HepG2 (cell line): ENCODE data around the gene MCRS1. TPM values are rescaled to one million over a fixed set of nuclear protein-coding genes. Genes with fewer than 3 reads are reported as not detected.

Experiments used
- HCFC1 ChIP-seq: fragments of 150-350 bp; IDR thresholded peaks from 2 replicates; pipeline ENCODE4 v1.6.1; 2014; ENCODE audit warnings: low read depth, low read length
- KLF13 ChIP-seq: sonication (generic); formaldehyde crosslinking; IDR thresholded peaks from 2 replicates; pipeline ENCODE4 v1.4.0; 2020; ENCODE audit warnings: mild to moderate bottlenecking, missing genetic modification reagents
- NONO ChIP-seq, 2 experiments: fragments of 450-650 bp in 1 of 2; sonication (generic) in 1 of 2; formaldehyde crosslinking in 1 of 2; IDR thresholded peaks in 1 of 2; conservative IDR thresholded peaks in 1 of 2; 2 replicates each; pipeline versions ENCODE4 v1.6.1 to v1.8.0; 2017 to 2022; ENCODE audit warnings: mild to moderate bottlenecking in 1 of 2, missing genetic modification reagents in 1 of 2, moderate library complexity in 1 of 2
- PPARG ChIP-seq: conservative IDR thresholded peaks from 2 replicates; pipeline ENCODE4 v1.6.1; 2016; ENCODE audit warnings: missing biosample characterization, missing genetic modification reagents
- SAFB2 ChIP-seq: sonication (generic); formaldehyde crosslinking; IDR thresholded peaks from 2 replicates; pipeline ENCODE4 v1.5.1; 2020; ENCODE audit warnings: missing genetic modification reagents, low read depth, mild to moderate bottlenecking, borderline replicate concordance
- SRSF4 ChIP-seq: fragments of 200-400 bp; formaldehyde crosslinking; IDR thresholded peaks from one replicate; pipeline ENCODE4 v1.6.1; 2018; ENCODE audit warnings: mild to moderate bottlenecking, low read depth, low read length, moderate library complexity; ENCODE audit not compliant: poor library complexity, severe bottlenecking
- TEAD2 ChIP-seq: sonication (generic); formaldehyde crosslinking; IDR thresholded peaks from 2 replicates; pipeline ENCODE4 v1.9.0; 2021; ENCODE audit warnings: missing genetic modification reagents
- TMF1 ChIP-seq: sonication (generic); formaldehyde crosslinking; IDR thresholded peaks from 2 replicates; pipeline ENCODE4 v1.8.1; 2022; ENCODE audit warnings: low read depth, missing genetic modification reagents
- ZFY ChIP-seq: sonication (generic); formaldehyde crosslinking; IDR thresholded peaks from 2 replicates; pipeline ENCODE4 v1.4.0; 2020; ENCODE audit warnings: missing genetic modification reagents
- ZNF124 ChIP-seq: sonication (generic); formaldehyde crosslinking; IDR thresholded peaks from 2 replicates; pipeline ENCODE4 v1.4.0; 2020; ENCODE audit warnings: missing genetic modification reagents
- ZNF710 ChIP-seq: sonication (generic); formaldehyde crosslinking; IDR thresholded peaks from 2 replicates; pipeline ENCODE4 v1.5.0; 2020; ENCODE audit warnings: mild to moderate bottlenecking, missing genetic modification reagents, borderline replicate concordance
- ZSCAN25 ChIP-seq: sonication (generic); formaldehyde crosslinking; IDR thresholded peaks from 2 replicates; pipeline ENCODE4 v1.8.0; 2022; ENCODE audit warnings: mild to moderate bottlenecking, missing genetic modification reagents
- polyA plus RNA-seq, 8 experiments: library from polyadenylated mRNA; depleted of rRNA in 3 of 8; stranded (reverse) in 7 of 8; unstranded in 1 of 8; fragments of >200 nt; fragmentation: Illumina TruSeq in 4 of 8; extraction: Trizol in 4 of 8; gene quantifications; 2 replicates each; pipeline versions ENCODE4 v1.2.1 to v1.2.3, GENCODE V29; 2011 to 2016; ENCODE audit warnings: low read depth in 4 of 8, missing spikeins in 1 of 8, mixed read lengths in 1 of 8; ENCODE audit not compliant: insufficient read depth in 1 of 8
- total RNA-seq, 5 experiments: library from RNA; depleted of rRNA; stranded (reverse); fragments of >200 nt; fragmentation: Illumina TruSeq; extraction: Trizol; gene quantifications; 2 replicates each; pipeline ENCODE4 v1.2.3, GENCODE V29; 2016; ENCODE audit warnings: low read depth in 1 of 5
- TF ChIP-seq, protein P1 (sequence below), 2 experiments: sonication (generic) in 1 of 2; formaldehyde crosslinking in 1 of 2; IDR thresholded peaks; 2 replicates each; pipeline versions ENCODE4 v1.4.0 to v1.6.1; 2016 to 2020; ENCODE audit warnings: borderline replicate concordance in 1 of 2, low read depth in 1 of 2, mild to moderate bottlenecking in 1 of 2, missing genetic modification reagents in 1 of 2
- TF ChIP-seq, protein P2 (sequence below): sonication (generic); formaldehyde crosslinking; IDR thresholded peaks from 2 replicates; pipeline ENCODE4 v1.4.0; 2020; ENCODE audit warnings: mild to moderate bottlenecking, missing genetic modification reagents, borderline replicate concordance
- TF ChIP-seq, protein P3 (sequence below): sonication (generic); formaldehyde crosslinking; IDR thresholded peaks from 2 replicates; pipeline ENCODE4 v1.8.0; 2022; ENCODE audit warnings: missing genetic modification reagents, low read depth, mild to moderate bottlenecking, borderline replicate concordance

Gene MCRS1
- total and polyA plus RNA-seq, 2 of the 13 experiments (the other 11 are each of a cell fraction or from before 2014, with no cell fraction given), result 51.0 to 66.3 TPM

GRCh38 chr12:49567611-49568441, at the start of gene MCRS1 (continued):
- TF ChIP-seq, protein P1, sequence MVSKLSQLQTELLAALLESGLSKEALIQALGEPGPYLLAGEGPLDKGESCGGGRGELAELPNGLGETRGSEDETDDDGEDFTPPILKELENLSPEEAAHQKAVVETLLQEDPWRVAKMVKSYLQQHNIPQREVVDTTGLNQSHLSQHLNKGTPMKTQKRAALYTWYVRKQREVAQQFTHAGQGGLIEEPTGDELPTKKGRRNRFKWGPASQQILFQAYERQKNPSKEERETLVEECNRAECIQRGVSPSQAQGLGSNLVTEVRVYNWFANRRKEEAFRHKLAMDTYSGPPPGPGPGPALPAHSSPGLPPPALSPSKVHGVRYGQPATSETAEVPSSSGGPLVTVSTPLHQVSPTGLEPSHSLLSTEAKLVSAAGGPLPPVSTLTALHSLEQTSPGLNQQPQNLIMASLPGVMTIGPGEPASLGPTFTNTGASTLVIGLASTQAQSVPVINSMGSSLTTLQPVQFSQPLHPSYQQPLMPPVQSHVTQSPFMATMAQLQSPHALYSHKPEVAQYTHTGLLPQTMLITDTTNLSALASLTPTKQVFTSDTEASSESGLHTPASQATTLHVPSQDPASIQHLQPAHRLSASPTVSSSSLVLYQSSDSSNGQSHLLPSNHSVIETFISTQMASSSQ (IDR thresholded peaks at IDR 0.05; ENCODE audit: low read depth), result peak; percentile 41
- TF ChIP-seq, protein P1 (CRISPR knock-in tag; IDR thresholded peaks at IDR 0.05; ENCODE audit: borderline replicate concordance), result peak; percentile 61; the same call in 1 of the 2 replicates
- peak; percentile 94; the same call in 1 of the 2 replicates for TF ChIP-seq ZNF124 (CRISPR knock-in tag)
- no peak for TF ChIP-seq TEAD2 (CRISPR knock-in tag)
- TF ChIP-seq, protein P2, sequence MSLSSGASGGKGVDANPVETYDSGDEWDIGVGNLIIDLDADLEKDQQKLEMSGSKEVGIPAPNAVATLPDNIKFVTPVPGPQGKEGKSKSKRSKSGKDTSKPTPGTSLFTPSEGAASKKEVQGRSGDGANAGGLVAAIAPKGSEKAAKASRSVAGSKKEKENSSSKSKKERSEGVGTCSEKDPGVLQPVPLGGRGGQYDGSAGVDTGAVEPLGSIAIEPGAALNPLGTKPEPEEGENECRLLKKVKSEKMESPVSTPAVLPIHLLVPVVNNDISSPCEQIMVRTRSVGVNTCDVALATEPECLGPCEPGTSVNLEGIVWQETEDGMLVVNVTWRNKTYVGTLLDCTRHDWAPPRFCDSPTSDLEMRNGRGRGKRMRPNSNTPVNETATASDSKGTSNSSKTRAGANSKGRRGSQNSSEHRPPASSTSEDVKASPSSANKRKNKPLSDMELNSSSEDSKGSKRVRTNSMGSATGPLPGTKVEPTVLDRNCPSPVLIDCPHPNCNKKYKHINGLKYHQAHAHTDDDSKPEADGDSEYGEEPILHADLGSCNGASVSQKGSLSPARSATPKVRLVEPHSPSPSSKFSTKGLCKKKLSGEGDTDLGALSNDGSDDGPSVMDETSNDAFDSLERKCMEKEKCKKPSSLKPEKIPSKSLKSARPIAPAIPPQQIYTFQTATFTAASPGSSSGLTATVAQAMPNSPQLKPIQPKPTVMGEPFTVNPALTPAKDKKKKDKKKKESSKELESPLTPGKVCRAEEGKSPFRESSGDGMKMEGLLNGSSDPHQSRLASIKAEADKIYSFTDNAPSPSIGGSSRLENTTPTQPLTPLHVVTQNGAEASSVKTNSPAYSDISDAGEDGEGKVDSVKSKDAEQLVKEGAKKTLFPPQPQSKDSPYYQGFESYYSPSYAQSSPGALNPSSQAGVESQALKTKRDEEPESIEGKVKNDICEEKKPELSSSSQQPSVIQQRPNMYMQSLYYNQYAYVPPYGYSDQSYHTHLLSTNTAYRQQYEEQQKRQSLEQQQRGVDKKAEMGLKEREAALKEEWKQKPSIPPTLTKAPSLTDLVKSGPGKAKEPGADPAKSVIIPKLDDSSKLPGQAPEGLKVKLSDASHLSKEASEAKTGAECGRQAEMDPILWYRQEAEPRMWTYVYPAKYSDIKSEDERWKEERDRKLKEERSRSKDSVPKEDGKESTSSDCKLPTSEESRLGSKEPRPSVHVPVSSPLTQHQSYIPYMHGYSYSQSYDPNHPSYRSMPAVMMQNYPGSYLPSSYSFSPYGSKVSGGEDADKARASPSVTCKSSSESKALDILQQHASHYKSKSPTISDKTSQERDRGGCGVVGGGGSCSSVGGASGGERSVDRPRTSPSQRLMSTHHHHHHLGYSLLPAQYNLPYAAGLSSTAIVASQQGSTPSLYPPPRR (CRISPR knock-in tag), result no peak
- no peak for TF ChIP-seq ZSCAN25
- no peak for TF ChIP-seq ZNF710 (CRISPR knock-in tag)
- peak; percentile 95 for TF ChIP-seq ZFY (CRISPR knock-in tag)
- TF ChIP-seq SRSF4, result no peak
- TF ChIP-seq, protein P3, sequence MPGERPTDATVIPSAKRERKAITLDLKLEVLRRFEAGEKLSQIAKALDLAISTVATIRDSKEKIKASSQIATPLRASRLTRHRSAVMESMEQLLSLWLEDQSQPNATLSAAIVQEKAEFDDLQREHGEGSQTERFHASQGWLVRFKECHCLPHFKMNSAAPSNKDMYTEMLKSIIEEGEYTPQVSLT (CRISPR knock-in tag), result no peak; the same call in 1 of the 2 replicates
- TF ChIP-seq NONO (IDR thresholded peaks at IDR 0.05), result no peak
- TF ChIP-seq NONO (CRISPR knock-in tag; conservative IDR thresholded peaks at IDR 0.05), result peak; percentile 63; the same call in 1 of the 2 replicates
- TF ChIP-seq TMF1 (CRISPR knock-in tag), result no peak
- 0 out of 2 replicates have a peak, but pooled peaks have one; percentile 7 for TF ChIP-seq SAFB2 (CRISPR knock-in tag)
- TF ChIP-seq PPARG, result no peak; the same call in none of the 2 replicates
- no peak for TF ChIP-seq KLF13 (CRISPR knock-in tag)
- peak; percentile 66 for TF ChIP-seq HCFC1
